PFSK-1 (cell line): Measurements from ENCODE around the gene MAML2.

Source experiments
- POLR2AphosphoS5 ChIP-seq: IDR thresholded peaks from 2 replicates; pipeline ENCODE4 v1.6.1; 2012; ENCODE audit warnings: low read depth, mild to moderate bottlenecking, control low read depth, low read length, moderate library complexity
- REST ChIP-seq, 2 experiments: IDR thresholded peaks; 2 replicates each; pipeline versions ENCODE4 v1.6.1 to v1.8.0; 2011 to 2012; ENCODE audit warnings: low read depth in 2 of 2, low read length in 2 of 2, control low read depth in 1 of 2, inconsistent platforms in 1 of 2, mild to moderate bottlenecking in 1 of 2, moderate library complexity in 1 of 2; ENCODE audit not compliant: insufficient read depth in 1 of 2
- SIN3A ChIP-seq: IDR thresholded peaks from 2 replicates; pipeline ENCODE4 v1.6.1; 2012; ENCODE audit warnings: mild to moderate bottlenecking, low read length, moderate library complexity, borderline replicate concordance; ENCODE audit not compliant: insufficient read depth
- TAF1 ChIP-seq: IDR thresholded peaks from 2 replicates; pipeline ENCODE4 v1.6.1; 2012; ENCODE audit warnings: low read length, control low read depth, borderline replicate concordance; ENCODE audit not compliant: insufficient read depth

DNA sequence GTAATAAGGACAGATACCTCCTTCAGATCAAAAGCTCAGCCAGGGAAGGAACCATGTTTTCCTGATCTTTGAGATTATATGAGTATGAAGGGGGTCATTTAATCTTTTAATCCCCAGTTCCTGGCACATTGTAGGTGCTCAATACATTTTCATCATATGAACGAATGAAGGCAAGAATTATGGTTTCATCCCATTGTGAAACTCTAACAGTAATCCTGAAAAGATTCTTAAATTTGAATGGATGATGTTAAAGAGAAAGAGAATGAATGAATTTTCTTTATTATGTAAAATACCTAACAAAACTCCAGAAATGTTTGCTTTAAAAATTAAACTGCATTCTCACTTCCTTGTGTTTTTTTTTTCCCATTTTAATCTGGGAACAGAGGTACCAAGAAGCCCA lies 256.9 kb downstream of the MAML2 start:
- TF ChIP-seq POLR2AphosphoS5 (no peak), SIN3A (no peak), TAF1 (no peak), REST (IDR thresholded peaks at IDR 0.05; ENCODE audit: insufficient read depth in 1 of 2, low read depth in 2 of 2, low read length in 2 of 2) (no peak)
